Hematopoietic multipotent progenitor cell treated with erythropoietin and hydrocortisone succinate and interleukin-3 and kit ligand, for 8 days (in vitro differentiated cells): ENCODE measurements around the gene FNDC3B.
A peak's percentile ranks its signal among the peaks of the same experiment; 100 is the strongest.
"Not testable (repeated sequence)": the region's sequence is repeated elsewhere in the genome, so short reads cannot be mapped to it uniquely, and the experiment has no call there.

ENCODE experiments used
- DNase-seq: peaks from one replicate; pipeline ENCODE4 v3.0.0-alpha.2; 2015

Gene FNDC3B

DNA sequence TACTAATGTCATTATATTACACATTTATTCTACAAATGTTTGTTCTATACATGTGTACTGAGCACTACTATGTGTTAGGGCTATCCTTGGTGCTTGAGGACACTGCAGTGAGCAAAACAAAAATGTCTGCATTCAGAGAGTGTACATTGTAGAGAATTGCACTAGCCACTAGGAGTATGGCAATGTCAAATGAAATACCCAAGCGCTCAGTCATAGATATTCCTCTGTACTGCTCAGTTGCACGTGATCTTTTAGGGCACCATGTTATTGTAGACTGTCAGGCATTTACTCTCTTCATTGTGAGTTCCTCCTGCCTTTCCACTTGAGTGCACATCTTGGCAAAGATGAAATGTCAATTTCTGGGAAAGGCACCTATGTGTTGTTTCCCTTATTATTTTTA, 36.8 kb downstream of the FNDC3B start:
- no peak for DNase-seq

- no peak for DNase-seq
These were observed 37.9 kb downstream of the FNDC3B start for GRCh38 chr3:172077197-172077757.

- DNase-seq = no peak
These were observed 38.9 kb downstream of the FNDC3B start for GRCh38 chr3:172078244-172078643.

DNA sequence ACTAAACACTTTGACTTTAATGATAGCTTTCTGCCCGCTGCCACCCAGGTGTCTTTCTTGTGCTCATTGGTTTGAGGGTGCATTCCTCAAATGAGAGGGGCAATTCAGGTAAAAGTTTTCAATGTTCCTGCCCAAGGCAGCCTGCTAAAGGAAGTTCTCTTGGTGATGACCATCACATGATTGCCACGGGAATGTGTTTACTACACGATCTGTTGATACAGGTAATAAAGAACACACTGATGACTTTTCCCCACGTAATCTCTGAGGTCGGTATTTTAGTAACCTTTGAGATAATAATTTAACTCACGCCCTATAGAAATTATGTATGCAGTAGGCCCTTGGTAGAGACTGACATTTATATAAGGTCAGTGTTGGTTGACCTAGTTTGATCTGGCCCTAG, 39.3 kb downstream of the FNDC3B start:
- DNase-seq = no peak

GRCh38 chr3:172079326-172079976, 40.1 kb downstream of the FNDC3B start:
- DNase-seq = peak; percentile 46

DNA sequence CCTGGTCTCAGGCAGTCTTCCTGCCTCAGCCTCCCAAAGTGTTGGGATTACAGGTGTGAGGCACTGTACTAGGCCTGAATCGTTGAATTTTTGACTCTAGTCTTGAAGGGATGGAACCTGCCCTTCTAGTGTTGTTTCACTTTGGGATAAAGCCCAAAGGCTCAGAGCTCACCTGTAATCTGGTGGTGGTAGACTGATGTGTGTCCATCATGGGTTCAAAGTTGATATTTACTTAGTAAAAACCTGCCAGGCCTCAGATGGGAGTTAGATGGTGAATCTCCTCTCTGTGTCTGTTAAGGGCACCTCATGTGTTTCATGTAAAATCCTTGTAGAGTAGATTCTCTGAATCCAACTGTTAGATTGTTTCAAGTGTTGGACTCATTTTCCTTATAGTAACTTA, 41.1 kb downstream of the FNDC3B start:
- DNase-seq = no peak

DNA sequence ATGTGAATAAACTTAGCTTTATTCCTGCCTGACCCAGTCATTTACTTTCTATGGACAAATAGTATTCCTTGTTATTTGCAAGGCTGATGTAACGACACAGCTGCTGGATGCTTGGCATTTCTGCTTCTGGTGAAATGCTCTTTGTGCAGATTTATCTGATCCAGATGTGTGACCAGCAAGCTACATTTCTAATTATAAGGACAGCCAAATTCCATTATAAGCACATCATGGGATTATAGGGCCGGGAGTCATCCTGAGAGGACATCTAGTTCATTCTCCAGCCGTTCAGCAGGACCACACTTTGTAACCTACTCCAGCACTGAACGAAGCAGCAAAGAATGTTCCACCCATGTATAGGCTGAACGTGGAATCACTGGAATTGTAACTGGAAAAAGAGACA, 42.9 kb downstream of the FNDC3B start:
- DNase-seq = no peak

GRCh38 chr3:172082820-172083513, 43.6 kb downstream of the FNDC3B start:
- no peak for DNase-seq

GRCh38 chr3:172083995-172084409, 44.6 kb downstream of the FNDC3B start:
- no peak for DNase-seq

DNA sequence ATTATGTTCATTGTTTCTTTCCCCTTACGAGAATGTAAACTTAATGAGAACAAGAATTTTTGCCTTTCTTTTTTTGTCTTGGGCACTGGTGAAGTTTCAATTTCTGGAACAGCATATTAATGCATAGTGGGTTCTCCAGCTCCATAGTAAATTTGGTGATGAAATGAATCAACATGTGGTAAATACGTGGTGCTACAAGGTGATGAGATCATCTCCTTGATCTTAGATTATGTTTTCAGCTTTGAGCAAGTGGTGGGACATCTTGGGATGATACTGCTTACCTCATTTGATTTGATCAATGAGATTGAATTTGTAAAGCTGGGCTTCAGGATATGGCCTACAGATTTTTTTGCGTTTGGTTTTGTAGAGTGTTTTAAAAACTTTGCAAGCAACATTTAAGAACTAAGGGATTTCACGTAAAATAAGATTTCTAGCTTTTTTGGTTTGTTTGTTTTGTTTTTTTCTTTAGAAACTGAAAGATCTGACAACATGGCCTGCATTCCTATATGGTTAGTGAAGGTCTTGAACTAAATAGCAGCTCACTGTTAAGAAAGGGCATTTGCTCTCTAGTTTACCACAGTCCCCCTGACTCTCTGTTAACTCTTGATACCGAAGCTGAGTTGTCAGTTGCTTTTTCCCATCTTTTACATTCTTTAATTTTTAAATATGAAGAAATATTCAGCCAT, 45.6 kb downstream of the FNDC3B start:
- DNase-seq = no peak

DNA sequence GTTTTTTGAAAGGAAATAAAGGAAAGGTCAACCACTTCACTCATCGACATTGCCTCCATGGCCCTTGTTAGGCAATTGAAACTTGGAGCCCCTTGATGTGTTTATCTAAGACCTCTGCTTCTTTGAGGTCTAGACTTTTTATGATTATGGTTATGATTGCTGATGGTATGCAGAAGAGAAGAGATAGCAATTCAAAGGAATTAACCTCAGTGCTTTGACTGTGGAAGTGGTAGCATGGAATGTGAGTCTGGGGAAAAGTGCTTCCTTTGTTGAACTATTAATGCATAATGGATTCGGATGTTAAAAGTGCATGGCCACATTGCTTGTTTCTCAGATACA, 46.1 kb downstream of the FNDC3B start:
- no peak for DNase-seq

GRCh38 chr3:172086071-172086470, 46.7 kb downstream of the FNDC3B start:
- DNase-seq = no peak

DNA sequence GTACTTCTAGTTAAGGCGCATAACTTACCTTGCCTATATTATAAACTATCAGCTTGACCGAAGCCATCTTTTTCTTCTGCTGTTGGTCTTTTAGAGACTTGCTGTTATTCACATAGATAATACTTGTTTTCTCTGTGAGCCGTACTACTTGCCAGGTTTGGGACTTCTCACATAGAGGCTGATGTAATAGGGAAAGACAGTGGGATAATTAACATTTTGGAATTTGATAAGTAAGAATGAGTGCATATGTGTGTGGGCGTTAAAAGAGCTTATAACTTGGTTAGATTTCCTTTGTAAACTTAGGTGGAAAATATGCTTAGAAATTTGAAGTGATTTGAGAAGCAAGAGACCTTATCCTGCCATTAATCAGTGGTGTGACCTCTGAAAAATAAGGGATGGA, 47.8 kb downstream of the FNDC3B start:
- DNase-seq = no peak

DNA sequence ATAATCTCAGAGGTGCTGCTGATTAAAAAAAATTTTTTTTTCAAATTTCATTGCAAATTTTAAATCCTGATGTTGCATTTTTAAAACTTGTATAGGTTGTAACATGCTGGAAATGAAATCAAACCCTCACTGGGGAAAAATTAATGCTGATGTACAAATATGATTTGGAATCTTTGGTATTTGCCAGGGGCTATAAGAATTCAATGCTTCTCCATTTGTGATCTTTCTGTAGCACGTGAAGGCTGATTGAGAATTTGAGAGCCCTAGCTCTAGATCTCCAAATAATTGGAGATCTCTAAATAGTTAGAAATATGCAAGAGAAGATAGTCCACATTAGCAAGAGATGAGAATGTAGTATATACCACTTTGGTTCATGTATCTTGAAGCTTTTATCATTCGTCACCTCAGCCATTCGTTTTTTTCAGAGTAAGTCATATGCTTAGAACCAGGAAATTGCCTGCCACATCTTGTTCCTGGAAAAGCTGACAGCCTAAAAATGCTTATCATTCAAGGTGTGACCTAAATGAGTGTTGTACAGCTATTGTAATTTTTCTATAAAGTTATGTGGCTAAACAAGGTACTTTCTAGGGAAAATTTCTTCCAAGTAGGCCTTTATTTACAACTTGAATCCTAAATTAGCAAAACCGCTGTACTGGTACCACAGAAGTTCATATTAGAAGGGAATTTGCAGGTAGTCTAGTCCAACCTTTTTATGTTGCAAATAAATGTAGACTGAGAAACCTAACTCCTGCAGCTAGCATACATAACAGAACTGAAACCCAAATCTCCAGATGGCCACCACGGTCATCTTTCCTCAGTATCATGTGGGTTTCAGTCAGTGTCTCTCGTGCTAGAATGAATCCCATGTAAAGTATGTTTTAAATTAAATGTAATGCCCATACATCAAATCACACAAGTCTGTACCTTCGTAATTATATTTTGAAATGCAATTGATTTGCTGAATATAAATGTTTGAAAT, 48.5 kb downstream of the FNDC3B start:
- DNase-seq = peak; percentile 70

GRCh38 chr3:172089250-172089649, 49.9 kb downstream of the FNDC3B start:
- no peak for DNase-seq

DNA sequence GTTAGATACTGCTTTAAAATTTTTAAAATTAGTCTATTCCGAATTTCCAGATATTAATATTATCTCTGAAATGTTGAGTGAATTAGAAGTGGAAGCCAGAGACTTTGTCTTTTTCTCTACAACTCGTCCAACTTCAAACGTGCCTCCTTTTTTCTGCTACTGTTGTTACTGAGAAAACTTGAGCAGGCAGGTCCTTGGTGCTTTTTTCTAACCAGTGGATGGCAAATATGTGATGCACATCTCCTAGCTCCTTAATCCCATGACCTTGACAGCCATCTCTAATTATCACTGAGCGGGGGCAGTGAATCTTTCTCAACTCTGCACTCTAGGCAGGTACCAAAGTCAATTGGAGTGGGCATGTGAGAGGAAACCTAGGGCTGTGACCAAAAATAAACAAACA, 50.7 kb downstream of the FNDC3B start:
- DNase-seq = no peak

DNA sequence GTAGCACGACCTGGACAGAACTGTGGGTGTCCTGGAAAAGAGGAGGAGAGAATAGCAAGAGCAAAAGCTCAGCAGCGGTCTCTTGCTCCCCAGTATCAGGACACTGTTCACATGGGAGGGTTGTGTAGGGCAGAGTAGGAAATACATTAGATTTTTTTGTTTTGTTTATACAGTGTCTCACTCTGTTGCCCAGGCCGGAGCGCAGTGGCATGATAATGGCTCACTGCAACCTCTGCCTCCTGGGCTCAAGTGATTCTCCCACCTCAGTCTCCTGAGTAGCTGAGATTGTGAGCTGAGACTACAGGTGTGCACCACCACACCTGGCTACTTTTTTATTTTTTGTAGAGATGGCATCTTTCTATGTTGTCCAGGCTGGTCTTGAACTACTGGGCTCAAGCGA, 53.3 kb downstream of the FNDC3B start:
- DNase-seq = no peak

- not testable (repeated sequence) for DNase-seq
These were observed 54.4 kb downstream of the FNDC3B start for GRCh38 chr3:172093581-172094443.

DNA sequence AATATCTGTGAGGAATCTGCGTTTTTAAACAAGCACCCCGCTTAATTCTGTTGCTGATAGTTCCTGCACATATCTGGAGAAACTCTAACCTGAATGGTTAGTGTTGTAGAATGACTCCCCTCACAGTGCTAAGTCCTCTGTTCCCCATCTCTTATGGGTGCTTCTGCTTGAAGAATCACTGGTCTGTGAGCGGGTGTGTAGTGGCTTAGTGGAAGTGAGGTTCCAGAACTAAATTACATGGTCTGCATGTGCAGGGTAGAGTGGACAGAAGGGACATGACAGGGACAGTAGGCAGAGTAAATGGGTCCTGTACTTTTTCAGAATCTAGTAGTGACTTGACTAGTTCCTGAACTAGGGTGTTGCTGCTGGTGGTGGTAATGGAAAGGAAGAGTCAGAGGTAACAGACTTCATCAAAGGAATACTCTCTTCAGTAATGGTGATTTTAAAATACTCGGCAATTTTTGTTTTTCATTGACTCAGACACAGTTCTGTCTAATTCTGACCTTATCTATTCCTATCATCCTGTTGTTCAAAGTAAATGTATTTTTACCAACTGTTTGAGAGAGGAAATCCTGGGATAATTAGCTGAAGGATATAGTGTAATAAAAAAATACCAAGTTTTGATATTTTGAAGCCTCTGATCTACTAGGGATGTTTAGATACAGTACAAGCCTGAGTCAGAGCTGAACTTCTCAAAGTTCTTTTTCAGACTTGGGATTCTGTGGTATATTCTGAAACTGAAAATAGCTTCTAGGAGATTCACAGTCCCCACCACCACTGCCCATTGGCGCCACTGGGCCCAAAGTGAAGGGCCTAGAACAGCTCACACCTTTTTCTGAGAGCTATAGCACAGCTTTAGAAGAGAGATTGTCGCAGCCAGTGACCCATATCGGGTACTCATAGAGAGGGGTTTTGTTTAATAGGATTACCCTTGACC, 55.5 kb downstream of the FNDC3B start:
- DNase-seq = no peak

GRCh38 chr3:172096881-172097420, 57.6 kb downstream of the FNDC3B start:
- DNase-seq = peak; percentile 64
